Measurements from ENCODE around the gene MCCC1.

- TF ChIP-seq CREB1 (IDR thresholded peaks at IDR 0.05; ENCODE audit: low read depth), result no peak
- no peak for TF ChIP-seq MAX (IDR thresholded peaks at IDR 0.05)
Measured at GRCh38 chr3:183008800-183009199, 90.5 kb downstream of the MCCC1 start.
